SHP77 (cell line): Measurements from ENCODE around the gene BLM.
"Not testable (repeated sequence)": the region's sequence is repeated elsewhere in the genome, so short reads cannot be mapped to it uniquely, and the experiment has no call there.

Source experiments
- DNase-seq, 2 experiments: peaks; one replicate each; lab custom pipeline; 2025; lab: John Stamatoyannopoulos, UW

Gene BLM

GRCh38 chr15:90740545-90740944 lies 23.4 kb downstream of the BLM start:
- DNase-seq = not testable (repeated sequence)

DNA sequence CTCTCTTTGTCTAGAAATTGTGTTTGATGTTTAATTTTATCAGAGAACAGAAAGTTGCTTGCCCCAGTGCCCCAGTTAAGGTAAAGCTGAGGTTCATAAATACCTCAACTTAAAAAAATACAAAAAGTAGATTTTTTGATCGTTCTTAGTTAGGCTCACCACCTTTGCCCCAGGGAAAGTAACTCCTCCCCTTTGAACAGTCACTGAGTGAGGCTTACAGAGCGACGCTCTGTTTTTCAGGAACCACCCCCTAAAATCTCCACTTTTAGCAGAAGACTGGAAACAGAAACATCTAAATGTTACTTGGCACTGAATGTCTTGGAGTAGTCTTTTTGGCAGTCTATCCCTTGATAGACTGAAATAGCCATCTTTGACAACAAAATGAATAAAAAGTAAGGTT lies 24.9 kb downstream of the BLM start:
- no peak for DNase-seq

DNA sequence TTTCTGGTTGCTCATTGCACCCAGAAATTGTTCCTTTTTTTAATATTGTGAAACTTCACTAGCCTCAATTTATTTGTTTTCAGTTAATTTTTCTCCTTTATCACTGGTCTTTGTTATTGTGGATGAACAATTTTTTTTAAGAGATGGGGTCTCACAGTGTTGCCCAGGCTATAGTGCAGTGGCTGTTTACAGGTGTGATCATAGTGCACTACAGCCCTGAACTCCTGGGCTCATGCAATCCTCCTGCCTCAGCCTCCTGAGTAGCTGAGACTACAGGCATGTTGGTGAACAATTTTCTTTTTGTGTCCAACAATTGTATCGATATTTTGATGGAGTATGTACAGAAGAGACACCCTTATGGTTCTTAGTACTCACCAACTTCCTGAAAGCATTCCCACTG lies 26.3 kb downstream of the BLM start:
- DNase-seq = no peak

DNA sequence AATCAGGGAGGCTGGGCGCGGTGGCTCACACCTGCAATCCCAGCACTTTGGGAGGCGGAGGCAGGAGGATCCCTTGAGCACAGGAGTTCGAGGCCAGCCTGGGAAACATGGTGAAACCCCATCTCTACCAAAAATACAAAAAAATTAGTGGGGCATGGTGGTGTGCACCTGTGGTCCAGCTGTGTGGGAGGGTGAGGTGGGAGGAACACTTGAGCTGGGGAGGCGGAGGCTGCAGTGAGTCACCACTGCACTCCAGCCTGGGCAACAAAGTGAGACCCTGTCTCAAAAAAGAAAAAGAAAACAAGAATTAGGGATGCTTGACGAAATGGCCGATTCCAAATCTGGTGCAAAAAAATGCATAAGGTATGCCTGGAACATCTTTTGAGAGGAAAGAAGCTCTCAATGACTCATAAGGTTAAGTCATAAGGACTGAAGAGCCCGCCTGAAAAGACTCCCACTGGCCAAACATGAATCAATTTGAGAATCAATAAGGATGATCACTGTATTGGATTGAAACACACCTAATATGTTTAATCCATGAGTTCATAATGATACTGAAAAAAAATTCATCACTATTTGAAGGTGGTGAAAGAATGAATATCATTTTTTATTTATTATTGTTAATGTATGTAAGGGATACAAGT lies 27.7 kb downstream of the BLM start:
- no peak for DNase-seq

DNA sequence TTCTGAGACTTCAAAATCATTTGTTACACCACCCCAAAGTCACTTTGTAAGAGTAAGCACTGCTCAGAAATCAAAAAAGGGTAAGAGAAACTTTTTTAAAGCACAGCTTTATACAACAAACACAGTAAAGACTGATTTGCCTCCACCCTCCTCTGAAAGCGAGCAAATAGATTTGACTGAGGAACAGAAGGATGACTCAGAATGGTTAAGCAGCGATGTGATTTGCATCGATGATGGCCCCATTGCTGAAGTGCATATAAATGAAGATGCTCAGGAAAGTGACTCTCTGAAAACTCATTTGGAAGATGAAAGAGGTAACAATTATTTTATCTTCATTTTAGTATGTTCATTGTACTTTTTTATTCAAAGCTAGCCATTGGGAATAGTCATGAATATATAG lies 32.6 kb downstream of the BLM start:
- no peak for DNase-seq

DNA sequence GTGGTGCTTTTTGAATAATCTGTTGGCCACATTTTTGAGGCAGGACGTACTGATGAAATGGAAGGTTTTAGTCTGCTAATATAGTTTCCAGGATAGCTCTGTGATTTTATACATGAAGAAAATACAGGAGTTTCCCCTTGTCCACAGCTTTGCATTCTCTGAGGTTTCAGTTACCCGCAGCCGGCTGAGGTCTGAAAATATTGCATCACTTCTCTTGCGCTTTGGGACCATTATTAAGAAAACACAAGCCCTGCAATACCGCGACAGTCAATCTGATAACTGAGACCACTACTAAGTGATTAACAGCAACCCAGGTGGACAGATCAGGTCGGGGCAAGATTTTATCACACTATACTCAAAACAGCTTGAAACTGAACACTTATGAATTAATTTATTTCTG lies 33.0 kb downstream of the BLM start:
- DNase-seq = no peak

DNA sequence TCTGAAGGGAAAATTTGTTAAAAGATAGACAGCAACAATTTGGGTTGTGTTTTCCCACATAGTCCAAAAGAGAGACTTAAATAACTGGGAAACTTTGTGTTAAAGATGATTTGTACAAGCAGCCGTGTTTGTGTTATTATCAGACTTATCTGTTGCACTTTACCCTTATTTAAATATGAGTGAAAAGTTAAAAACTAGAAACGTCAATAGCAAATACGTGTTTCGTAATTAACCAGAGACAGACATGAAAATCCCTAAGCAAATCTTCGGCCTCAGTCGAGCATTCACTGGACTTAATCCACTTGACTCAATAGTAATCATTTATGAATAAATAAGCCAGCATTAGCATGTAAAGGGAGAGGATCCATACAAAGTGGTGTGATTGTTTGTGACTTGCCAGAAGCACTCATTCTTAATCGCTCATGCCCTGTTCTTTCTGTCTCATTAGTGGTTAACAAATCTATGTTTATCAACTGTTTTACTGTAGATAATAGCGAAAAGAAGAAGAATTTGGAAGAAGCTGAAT lies 34.2 kb downstream of the BLM start:
- DNase-seq = no peak

DNA sequence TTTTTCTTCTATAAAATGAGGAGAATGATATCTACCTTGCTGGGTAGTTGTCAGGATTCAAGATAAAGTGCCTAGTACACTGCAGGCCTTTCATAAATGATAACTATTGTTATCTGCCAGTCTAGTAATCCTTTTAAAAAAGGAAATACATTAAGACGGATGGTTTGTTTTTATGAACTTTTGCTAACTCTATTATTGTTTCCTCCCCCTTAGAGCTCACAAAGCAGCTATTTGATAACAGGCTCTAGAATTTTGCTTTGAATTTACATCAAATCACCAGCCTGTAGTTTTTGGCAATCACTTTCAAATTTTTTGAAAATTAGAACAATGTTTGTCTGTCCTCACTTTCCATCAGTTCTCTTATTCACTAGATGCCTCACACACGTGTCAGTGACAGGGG lies 39.8 kb downstream of the BLM start:
- no peak for DNase-seq

DNA sequence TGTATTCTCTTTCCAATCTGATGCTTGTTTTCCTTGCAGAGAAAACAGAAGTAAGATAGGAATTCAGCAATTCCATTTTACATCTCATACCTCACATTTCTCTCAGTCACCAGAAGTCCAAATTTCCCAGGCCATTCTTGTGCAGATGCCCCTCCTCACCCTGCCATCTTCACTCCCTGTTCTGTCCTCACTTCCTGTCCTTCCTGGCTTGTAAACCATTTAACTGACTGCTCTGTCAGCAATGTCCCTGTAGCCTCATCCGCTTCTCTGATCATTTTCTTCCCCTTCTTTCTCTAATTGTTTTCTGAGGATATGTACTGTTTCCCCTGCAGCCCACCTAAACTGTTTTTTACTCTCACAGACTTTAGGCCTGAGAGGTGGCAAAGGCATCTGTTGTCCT lies 40.3 kb downstream of the BLM start:
- DNase-seq = no peak

DNA sequence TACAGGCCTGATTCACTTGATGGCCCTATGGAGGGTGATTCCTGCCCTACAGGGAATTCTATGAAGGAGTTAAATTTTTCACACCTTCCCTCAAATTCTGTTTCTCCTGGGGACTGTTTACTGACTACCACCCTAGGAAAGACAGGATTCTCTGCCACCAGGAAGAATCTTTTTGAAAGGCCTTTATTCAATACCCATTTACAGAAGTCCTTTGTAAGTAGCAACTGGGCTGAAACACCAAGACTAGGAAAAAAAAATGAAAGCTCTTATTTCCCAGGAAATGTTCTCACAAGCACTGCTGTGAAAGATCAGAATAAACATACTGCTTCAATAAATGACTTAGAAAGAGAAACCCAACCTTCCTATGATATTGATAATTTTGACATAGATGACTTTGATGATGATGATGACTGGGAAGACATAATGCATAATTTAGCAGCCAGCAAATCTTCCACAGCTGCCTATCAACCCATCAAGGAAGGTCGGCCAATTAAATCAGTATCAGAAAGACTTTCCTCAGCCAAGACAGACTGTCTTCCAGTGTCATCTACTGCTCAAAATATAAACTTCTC lies 43.6 kb downstream of the BLM start:
- no peak for DNase-seq

- DNase-seq = no peak
Observed at GRCh38 chr15:90761629-90762028, 44.5 kb downstream of the BLM start.

DNA sequence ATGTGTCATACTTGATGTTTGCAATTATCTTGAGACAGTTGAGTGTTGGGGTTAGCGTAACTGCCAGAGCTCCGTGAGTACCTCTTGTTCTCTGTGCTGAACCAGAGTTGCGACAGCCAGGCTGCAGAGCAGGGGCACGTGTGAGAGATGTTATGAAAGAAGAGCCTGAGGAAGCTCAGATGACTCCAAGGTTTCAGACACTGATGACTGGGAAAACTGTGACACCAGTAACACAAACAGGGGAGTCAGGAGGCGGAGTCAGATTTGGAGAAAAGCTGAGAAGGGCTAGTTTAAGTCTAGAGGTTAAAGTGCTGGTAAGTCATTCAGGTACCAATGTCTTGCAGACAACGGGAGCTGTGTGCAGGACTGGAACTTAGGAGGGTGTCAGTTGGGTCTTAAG lies 45.0 kb downstream of the BLM start:
- DNase-seq = no peak

- no peak for DNase-seq
Observed at GRCh38 chr15:90763366-90764099, 46.4 kb downstream of the BLM start.

- no peak for DNase-seq
Observed at GRCh38 chr15:90765531-90765930, 48.4 kb downstream of the BLM start.

DNA sequence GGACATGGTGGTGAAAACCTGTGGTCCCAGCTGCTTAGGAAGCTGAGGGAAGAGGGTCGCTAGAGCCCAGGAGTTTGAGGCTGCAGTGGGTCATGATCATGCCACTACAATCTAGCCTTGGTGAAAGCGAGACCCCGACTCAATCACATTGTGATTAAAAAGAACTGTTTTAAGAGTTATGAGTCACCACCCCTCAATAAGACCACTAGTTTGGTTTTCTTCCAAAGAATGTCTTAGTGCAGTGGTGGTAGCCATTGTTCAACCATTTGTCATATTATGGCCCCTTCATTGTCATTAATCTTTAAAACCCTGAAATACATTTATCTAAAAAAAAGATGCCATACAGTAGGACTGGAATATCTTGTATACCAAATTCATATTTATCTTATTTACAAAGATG lies 48.8 kb downstream of the BLM start:
- no peak for DNase-seq

- no peak for DNase-seq
Observed at GRCh38 chr15:90769375-90769774, 52.2 kb downstream of the BLM start.

DNA sequence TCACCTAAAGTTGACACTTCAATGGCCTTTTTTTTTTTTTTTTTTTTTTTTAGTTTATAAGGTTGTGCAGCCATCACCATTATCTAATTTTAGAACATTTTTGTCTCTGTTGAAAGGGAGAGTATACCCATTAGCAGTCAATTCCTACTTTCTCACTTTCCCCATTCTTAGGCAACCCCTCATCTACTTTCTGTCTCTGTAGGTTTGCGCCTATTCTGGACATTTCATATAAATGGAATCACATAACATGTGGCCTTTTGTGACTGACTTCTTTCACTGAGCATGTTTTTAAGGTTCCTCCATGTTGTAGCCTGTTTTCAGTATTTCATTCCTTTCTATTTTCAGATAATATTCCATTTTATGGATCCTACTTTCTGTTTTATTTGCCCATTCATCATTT lies 56.3 kb downstream of the BLM start:
- no peak for DNase-seq

DNA sequence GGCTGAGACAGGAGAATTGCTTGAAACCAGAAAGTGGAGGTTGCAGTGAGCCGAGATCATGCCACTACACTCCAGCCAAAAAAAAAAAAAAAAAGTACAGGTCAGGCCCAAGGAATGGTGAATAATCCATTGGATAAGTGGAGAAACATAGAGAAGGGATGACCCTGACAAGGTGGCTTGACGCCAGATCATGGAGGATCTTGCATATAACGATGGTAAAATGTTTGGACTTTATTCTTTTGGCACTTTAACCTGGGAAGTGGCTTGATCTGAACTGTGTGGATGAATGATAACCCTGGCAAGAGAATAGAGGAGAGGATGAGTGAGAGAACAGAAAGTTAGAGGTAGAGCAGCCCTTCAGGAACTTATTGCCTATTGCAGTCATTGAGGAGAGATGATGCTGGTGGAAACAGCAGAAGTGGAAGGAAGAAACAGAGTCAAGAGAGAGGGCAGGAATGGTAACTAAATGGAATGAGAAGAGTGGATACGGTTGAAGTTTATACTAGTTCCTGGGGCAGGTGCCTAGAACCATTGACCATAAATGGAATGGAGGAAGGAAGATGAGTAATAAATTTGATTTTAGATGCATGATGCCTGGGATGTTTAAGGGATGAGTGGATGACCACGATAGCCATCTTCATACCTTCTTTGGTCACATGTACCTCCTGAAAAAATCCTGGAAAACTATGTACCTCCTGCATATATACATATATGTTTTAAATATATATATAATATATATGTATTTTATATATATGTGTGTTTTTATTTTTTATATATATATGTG lies 57.8 kb downstream of the BLM start:
- no peak for DNase-seq

GRCh38 chr15:90780916-90781315 lies 63.8 kb downstream of the BLM start:
- DNase-seq = no peak

DNA sequence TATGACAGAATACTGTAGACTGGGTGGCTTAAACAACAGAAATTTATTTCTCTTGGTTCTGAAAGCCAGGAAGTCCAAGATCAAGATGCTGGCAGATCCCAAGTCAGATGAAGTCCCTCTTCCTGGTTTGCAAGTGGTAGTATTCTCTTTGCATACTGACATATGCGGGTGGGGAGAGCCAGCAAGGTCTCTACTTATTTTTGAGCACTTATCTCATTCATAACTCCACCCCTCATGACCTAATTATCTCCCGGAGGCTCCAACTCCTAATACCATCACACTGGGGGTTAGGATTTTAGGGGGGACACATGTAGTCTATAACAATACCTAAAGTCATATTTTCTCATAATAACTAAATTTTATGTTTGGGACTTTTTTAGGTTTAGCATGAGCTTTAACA lies 65.3 kb downstream of the BLM start:
- DNase-seq = no peak

DNA sequence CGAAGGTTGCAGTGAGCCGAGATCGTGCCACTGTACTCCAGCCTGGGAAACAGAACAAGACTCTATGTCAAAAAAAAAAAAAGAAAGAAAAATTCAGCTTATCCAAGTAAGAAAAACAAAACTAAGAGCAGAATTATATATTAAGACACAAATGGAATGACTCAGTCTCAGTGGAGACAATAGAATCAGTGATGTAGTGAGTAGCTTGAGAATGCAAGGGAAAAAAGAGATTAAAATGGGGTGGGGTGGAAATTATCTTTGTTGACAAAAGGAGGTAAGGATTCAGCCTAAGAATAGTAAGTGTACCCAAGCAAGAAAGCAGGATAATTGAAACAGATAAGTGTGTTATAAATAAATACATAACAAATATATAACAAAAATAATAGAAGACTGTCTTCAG lies 70.7 kb downstream of the BLM start:
- no peak for DNase-seq

- no peak for DNase-seq
Observed at GRCh38 chr15:90789462-90789861, 72.3 kb downstream of the BLM start.

DNA sequence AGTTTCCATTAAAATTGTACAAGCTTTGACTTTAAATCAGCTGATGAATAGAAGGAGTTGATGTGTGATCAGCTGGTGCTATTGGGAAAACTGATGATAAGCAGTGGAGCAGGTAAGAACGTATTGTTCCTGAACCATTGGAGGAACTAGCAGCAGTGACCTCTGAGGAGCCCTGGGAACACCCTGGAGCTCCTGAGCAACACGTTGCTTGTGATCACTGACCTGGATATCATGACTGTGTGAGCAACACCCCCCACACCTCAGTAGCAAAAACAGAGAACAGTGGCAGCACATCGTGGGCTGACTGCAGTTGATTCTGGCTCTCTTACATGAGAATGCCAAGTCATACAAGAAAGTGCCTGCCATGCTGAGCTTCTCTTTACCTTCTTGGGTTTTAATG lies 72.9 kb downstream of the BLM start:
- DNase-seq = no peak
